Gastroesophageal sphincter (tissue), 4 donors: ENCODE measurements around the gene B4GALT6. TPM values are rescaled to one million over a fixed set of nuclear protein-coding genes. Genes with fewer than 3 reads are reported as not detected.

Experiments
- ATAC-seq: fragments of 150-250 bp; one replicate; pipeline ENCODE4 v1.9.1; 2016; ENCODE audit warnings: mild to moderate bottlenecking, moderate library complexity
- H3K27ac ChIP-seq, 4 donors: fragments of 200-600 bp; sonication (generic) in 3 of 4; 1 replicate in 3 of 4; 2 replicates in 1 of 4; pipeline ENCODE4 v1.5.1; 2016 to 2019
- H3K27me3 ChIP-seq: fragments of 200-600 bp; sonication (generic); one replicate; pipeline ENCODE4 v1.5.1; 2019
- H3K36me3 ChIP-seq, 2 donors: fragments of 200-600 bp; sonication (generic); one replicate each; pipeline ENCODE4 v1.5.1; 2019; ENCODE audit warnings: control low read depth in 1 of 2
- H3K4me1 ChIP-seq, 3 donors: fragments of 200-600 bp; sonication (generic); 1 replicate in 2 of 3; 2 replicates in 1 of 3; pipeline ENCODE4 v1.5.1; 2016 to 2019; ENCODE audit warnings: control low read depth in 2 of 3
- H3K4me3 ChIP-seq, 2 donors: fragments of 200-600 bp; sonication (generic); one replicate each; pipeline ENCODE4 v1.5.1; 2019; ENCODE audit warnings: mild to moderate bottlenecking in 1 of 2, moderate library complexity in 1 of 2
- H3K9me3 ChIP-seq, 3 donors: fragments of 200-600 bp; sonication (generic); one replicate each; pipeline ENCODE4 v1.5.1; 2017 to 2019; ENCODE audit warnings: control low read depth in 2 of 3
- EP300 ChIP-seq: sonication (generic); formaldehyde crosslinking; IDR thresholded peaks from one replicate; pipeline ENCODE4 v1.6.1; 2017; ENCODE audit warnings: antibody characterized with exemption, mild to moderate bottlenecking
- POLR2A ChIP-seq, 2 donors: fragments of 450-650 bp; IDR thresholded peaks; one replicate each; pipeline ENCODE4 v1.6.1; 2017; ENCODE audit warnings: antibody characterized with exemption in 2 of 2, mild to moderate bottlenecking in 2 of 2, moderate library complexity in 1 of 2
- POLR2AphosphoS5 ChIP-seq: sonication (generic); formaldehyde crosslinking; IDR thresholded peaks from one replicate; pipeline ENCODE4 v1.6.1; 2017; ENCODE audit warnings: antibody characterized with exemption
- WGBS, 2 donors: methylation state at CpG; one replicate each; pipeline ENCODE4 v1.1.5; 2018; ENCODE audit warnings: low coverage in 1 of 2; 5-methylcytosine and 5-hydroxymethylcytosine counted together
- total RNA-seq, 4 donors: library from RNA; depleted of rRNA; stranded (reverse); fragments of >200 nt; gene quantifications; one replicate each; pipeline ENCODE4 v1.1.0, GENCODE V29; 2016
- TF ChIP-seq, protein P1 (sequence below), 4 experiments: fragments of 200-600 bp in 2 of 4; fragments of 450-650 bp in 2 of 4; sonication (generic) in 1 of 4; IDR thresholded peaks; one replicate each; pipeline ENCODE4 v1.5.1; 2017 to 2019; ENCODE audit warnings: antibody characterized with exemption in 4 of 4, mild to moderate bottlenecking in 2 of 4, moderate library complexity in 2 of 4

Gene B4GALT6
- total RNA-seq, 4 donors from 2014 or later: 3.0 to 12.0 (median 5.8) TPM

GRCh38 chr18:31586616-31587015 is 97.8 kb downstream of the B4GALT6 start:
- WGBS, 2 donors: 56 to 59% methylated on average over 5 of the region's 5 CpGs
- ATAC-seq: no peak
- H3K36me3 ChIP-seq: no peaks in the 10 kb centered on the region
- no peaks in the 10 kb centered on the region for H3K4me1 ChIP-seq
- TF ChIP-seq POLR2AphosphoS5 (no peak), EP300 (no peak), POLR2A (IDR thresholded peaks at IDR 0.05) (no peak)
- TF ChIP-seq, protein P1, sequence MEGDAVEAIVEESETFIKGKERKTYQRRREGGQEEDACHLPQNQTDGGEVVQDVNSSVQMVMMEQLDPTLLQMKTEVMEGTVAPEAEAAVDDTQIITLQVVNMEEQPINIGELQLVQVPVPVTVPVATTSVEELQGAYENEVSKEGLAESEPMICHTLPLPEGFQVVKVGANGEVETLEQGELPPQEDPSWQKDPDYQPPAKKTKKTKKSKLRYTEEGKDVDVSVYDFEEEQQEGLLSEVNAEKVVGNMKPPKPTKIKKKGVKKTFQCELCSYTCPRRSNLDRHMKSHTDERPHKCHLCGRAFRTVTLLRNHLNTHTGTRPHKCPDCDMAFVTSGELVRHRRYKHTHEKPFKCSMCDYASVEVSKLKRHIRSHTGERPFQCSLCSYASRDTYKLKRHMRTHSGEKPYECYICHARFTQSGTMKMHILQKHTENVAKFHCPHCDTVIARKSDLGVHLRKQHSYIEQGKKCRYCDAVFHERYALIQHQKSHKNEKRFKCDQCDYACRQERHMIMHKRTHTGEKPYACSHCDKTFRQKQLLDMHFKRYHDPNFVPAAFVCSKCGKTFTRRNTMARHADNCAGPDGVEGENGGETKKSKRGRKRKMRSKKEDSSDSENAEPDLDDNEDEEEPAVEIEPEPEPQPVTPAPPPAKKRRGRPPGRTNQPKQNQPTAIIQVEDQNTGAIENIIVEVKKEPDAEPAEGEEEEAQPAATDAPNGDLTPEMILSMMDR (IDR thresholded peaks at IDR 0.05): no peak
- H3K27me3 ChIP-seq: no peaks in the 10 kb centered on the region
- H3K4me3 ChIP-seq: no peak overlapping the region
- H3K27ac ChIP-seq: no peak overlapping the region
- no peaks in the 10 kb centered on the region for H3K9me3 ChIP-seq

DNA sequence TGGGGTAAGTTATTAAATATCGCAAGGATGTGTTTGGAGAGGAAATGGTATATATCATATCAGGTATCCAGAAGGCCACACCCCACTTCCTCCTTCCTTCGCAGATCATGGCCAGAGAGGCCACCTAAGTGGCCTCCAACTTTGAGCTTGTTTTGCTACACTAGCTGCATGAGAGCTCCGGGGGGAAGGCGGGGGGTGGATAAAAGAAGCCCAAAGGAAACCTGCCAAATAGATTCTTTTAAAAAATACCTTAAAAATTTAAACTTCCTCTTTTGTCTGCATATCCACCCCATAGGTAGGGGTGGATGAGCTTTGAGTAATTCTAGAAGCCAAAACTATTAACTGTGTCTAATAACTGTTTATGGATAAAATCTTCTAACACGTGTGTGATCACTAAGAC is 98.4 kb downstream of the B4GALT6 start:
- ATAC-seq: no peak
- Histone ChIP-seq H3K4me1 (no peaks in the 10 kb centered on the region), H3K36me3 (no peaks in the 10 kb centered on the region), H3K9me3 (no peaks in the 10 kb centered on the region), H3K27me3 (no peaks in the 10 kb centered on the region), H3K27ac (no peak overlapping the region), H3K4me3 (no peak overlapping the region)
- WGBS, 2 donors: 80 to 82% methylated on average over 3 to 5 of the region's 5 CpGs
- no peak for TF ChIP-seq EP300
- TF ChIP-seq POLR2AphosphoS5: no peak
- no peak for TF ChIP-seq POLR2A (IDR thresholded peaks at IDR 0.05)
- TF ChIP-seq, protein P1 (IDR thresholded peaks at IDR 0.05): no peak

- TF ChIP-seq EP300 (no peak), POLR2A (IDR thresholded peaks at IDR 0.05) (no peak), POLR2AphosphoS5 (no peak)
- TF ChIP-seq, protein P1 (IDR thresholded peaks at IDR 0.05): no peak
- no peaks in the 10 kb centered on the region for H3K9me3 ChIP-seq
- H3K27ac ChIP-seq: no peak overlapping the region
- H3K4me1 ChIP-seq: no peaks in the 10 kb centered on the region
- H3K4me3 ChIP-seq: no peak overlapping the region
- H3K36me3 ChIP-seq: no peaks in the 10 kb centered on the region
- no peak for ATAC-seq
- WGBS, 2 donors: 88 to 94% methylated on average over 4 to 5 of the region's 5 CpGs
- H3K27me3 ChIP-seq: no peaks in the 10 kb centered on the region
Measured at GRCh38 chr18:31583185-31583854, 101.1 kb downstream of the B4GALT6 start.

GRCh38 chr18:31581498-31582197 is 102.7 kb downstream of the B4GALT6 start:
- no peak overlapping the region for H3K27ac ChIP-seq
- TF ChIP-seq, protein P1 (IDR thresholded peaks at IDR 0.05): no peak
- TF ChIP-seq POLR2A (IDR thresholded peaks at IDR 0.05) (no peak), EP300 (no peak), POLR2AphosphoS5 (no peak)
- H3K9me3 ChIP-seq: no peaks in the 10 kb centered on the region
- no peak for ATAC-seq
- no peaks in the 10 kb centered on the region for H3K4me1 ChIP-seq
- H3K27me3 ChIP-seq: no peaks in the 10 kb centered on the region
- no peaks in the 10 kb centered on the region for H3K36me3 ChIP-seq
- WGBS, 2 donors: 15 to 17% methylated on average over 4 of the region's 4 CpGs
- H3K4me3 ChIP-seq: no peak overlapping the region

- 40 to 75% methylated on average over 1 to 2 of the region's 2 CpGs for WGBS, 2 donors
- H3K27me3 ChIP-seq: no peaks in the 10 kb centered on the region
- ATAC-seq: no peak
Measured at GRCh38 chr18:31579375-31579774, 105.0 kb downstream of the B4GALT6 start.

More at GRCh38 chr18:31579375-31579774, 105.0 kb downstream of the B4GALT6 start:
- H3K9me3 ChIP-seq: no peaks in the 10 kb centered on the region
- no peaks in the 10 kb centered on the region for H3K36me3 ChIP-seq
- no peak overlapping the region for H3K4me3 ChIP-seq
- TF ChIP-seq POLR2A (IDR thresholded peaks at IDR 0.05) (no peak), EP300 (no peak), POLR2AphosphoS5 (no peak)
- TF ChIP-seq, protein P1 (IDR thresholded peaks at IDR 0.05): no peak
- H3K27ac ChIP-seq: no peak overlapping the region
- H3K4me1 ChIP-seq: no peaks in the 10 kb centered on the region
